HK-2 (cell line): ENCODE results near the gene GABRG3.

Experiments used
- DNase-seq: peaks from one replicate; pipeline ENCODE4 v3.0.0-alpha.2; 2018; ENCODE audit not compliant: unreplicated experiment

Gene GABRG3

GRCh38 chr15:27499719-27500118 is 528.7 kb downstream of the GABRG3 start:
- no peak for DNase-seq

GRCh38 chr15:27500206-27500605 is 529.2 kb downstream of the GABRG3 start:
- no peak for DNase-seq

- no peak for DNase-seq
Measured at GRCh38 chr15:27506752-27507151, 535.8 kb downstream of the GABRG3 start.

DNA sequence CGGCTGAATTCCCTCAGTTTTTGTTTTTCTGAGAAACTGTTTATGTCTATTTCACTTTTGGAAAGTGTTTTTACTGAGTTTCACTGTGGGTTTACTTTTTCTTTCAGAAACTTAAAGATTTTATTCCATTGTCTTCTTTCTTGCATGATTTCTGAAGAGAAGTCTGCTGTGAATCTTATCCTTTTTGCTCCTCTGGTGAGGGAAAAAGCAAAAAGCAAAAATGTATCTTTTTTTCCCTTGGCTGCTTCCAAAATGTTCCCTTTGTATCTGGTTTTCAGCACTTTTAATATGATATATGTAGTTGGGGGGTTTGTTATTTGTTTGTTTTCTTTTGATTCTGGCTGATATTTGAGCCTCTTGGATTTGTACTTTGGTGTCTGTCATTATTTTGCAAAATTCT is 538.0 kb downstream of the GABRG3 start:
- no peak for DNase-seq

DNA sequence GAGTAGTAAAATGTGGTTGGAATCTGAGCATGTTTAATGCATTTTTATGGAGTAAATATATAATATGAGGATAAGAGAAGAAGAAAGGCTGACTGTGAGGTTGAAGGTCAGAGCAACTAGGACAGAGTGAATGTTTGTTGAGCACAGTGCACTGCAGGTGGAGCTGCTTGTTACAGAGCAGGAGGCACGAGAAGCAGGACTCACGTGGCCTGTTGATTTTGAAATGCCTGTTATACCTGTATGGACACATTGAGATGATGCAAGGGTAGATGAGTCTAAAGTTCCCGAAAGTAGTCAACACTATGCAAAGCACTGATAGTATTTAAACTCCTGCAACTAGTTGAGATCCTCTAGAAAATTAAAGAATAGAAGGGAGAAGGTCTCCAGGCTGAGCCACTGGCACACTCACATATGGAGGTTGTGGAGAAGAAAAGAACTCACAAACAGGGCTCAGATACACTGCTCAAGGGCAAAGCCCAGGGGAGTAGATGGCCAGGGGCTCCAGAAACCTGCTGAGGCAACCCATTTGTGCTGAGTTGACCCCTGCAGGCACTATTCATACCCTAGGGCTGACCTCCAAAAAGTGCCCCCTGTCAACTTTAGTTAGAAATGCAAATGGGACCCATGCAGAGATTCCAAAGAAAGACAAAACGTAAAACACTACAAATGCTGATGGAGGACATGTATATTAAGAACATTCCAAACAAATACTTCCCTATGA is 541.5 kb downstream of the GABRG3 start:
- no peak for DNase-seq

DNA sequence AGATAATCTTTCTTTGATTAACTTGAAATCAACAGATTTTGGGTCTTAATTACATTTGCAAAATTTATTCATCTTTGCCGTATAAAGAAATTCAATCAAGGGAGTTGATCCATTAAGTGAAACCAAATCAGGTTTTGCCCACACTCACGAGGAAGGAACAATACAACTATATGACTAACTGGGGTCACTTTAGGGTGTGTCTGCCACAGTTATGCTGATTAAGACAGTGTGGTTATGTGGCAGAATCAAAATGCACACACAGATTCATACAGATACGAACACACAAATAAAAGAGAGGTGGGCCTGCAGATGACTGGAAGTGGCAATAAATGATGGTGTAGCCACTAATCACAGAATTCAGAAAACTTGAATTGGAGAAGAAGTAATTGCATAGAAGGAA is 543.5 kb downstream of the GABRG3 start:
- DNase-seq, result no peak

GRCh38 chr15:27527490-27528067 is 556.6 kb downstream of the GABRG3 start:
- no peak for DNase-seq

DNA sequence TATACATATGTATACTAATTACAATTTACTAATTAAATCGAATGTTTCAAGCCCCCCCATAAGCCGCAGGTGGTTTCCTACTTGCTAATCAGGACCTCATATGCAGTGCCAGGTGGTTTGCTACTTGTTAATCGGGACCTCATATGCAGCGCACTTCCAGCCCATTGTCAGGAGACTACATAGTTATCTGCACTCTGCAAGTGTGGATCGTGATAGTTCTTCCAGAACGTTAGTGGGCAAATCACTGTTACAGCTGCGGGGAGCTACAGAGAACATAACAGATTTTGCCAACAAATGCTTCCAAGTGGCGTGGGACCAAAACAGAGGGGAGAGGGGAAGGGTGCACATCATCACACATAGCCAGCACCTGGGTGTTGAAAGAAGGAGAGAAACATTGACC is 558.4 kb downstream of the GABRG3 start:
- DNase-seq, result no peak

DNA sequence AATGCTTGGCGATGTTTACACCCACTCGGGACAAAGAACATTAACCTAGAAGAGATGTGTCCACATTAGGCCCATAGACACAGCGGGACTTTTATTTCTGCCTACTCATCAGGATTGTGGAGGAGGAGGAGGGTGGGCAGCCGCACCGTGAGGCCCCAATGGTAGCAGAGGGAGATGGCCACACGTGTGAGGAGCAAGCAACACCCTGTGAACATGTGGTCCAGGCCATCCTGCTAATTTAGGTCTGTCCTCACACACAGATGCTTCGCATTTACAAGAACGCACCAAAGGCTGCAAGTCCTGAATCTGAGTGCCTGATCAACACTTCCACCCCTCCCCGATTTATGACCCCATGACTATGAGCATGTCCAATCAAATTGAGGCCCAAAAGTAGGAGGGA is 560.0 kb downstream of the GABRG3 start:
- no peak for DNase-seq

DNA sequence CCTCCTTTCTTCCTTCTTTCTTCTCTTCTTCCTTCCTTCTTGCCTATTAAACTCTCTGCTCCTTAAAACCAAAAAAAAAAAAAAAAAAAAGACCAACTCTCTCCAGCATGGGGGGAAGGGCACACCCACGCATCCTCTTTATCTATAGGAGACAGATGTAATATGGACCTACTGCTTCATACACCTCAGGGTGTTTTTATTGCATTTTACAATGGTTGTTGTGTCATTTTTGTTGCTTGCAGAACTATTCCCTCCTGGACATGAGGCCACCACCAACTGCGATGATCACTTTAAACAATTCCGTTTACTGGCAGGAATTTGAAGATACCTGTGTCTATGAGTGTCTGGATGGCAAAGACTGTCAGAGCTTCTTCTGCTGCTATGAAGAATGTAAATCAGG is 561.4 kb downstream of the GABRG3 start:
- no peak for DNase-seq

DNA sequence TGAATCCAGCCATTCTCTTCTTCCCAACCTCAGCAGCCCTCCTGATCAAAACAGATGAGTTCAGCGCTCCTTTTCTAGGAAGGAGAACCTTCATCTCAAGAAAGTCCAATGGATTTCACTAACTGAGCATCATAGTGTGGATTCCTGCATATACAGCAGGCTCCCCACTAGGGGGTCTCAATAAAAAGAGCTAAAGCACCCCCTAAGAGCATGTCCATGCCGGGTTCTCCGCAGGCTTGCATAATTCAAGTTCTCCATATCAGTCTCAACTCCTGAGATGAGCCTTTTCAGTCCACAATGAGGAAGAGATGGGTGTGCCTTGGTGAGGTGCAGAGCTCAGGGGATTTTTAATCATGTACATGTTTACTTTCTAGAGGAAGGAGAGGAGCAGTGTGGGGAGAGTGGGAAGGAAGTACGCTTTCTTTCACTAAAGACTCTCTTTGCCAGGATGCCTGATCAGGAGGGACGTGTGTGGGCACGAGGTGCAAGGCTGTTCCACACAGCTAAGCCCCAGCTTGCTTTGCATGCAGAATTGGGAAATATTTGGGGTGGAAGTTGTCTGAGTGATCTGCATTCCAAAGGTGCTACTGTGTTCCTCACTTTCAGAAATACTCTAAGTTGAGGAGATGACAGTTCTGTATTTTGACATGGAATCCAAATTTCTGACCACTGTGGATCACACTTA is 564.6 kb downstream of the GABRG3 start:
- DNase-seq, result no peak

- DNase-seq, result no peak
Measured at GRCh38 chr15:27538325-27538724, 567.3 kb downstream of the GABRG3 start.

- no peak for DNase-seq
Measured at GRCh38 chr15:27541581-27541980, 570.6 kb downstream of the GABRG3 start.

DNA sequence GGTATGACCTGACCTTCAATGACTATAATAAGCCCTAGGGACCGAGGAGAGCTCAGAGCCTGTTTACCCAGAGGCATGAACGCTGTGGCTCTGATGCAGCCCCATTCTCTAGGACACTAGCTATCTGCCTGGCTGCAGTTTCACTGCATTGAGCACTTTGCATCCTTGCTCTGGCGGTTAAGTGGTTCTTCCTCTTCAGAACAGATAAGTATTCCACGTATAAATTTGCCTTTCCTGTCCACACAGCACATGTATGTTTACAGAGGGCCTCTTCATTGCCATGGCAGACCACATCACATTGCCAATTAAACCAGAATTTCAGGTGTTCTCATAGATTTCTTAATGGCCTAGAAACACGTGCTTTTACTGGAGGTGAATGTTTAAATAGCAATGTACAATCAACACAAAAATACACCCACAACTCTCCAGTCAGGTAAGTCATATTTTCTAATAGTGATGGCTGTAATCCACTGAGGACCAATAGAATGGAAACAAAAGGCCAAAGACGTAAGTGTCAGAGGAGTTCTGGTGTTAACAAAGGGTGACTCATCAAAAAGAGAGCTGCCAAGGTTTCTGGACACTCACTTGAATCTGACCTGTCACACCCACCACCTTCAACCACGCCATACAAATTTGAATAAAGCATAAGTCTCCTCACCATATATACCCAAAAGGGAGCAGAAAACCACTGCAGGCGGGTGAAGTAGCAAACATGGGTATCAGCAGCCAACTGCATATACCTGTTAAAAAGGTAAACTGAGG is 574.7 kb downstream of the GABRG3 start:
- DNase-seq, result no peak

GRCh38 chr15:27549746-27550145 is 578.8 kb downstream of the GABRG3 start:
- DNase-seq, result no peak

- DNase-seq, result no peak
Measured at GRCh38 chr15:27550635-27551034, 579.7 kb downstream of the GABRG3 start.

DNA sequence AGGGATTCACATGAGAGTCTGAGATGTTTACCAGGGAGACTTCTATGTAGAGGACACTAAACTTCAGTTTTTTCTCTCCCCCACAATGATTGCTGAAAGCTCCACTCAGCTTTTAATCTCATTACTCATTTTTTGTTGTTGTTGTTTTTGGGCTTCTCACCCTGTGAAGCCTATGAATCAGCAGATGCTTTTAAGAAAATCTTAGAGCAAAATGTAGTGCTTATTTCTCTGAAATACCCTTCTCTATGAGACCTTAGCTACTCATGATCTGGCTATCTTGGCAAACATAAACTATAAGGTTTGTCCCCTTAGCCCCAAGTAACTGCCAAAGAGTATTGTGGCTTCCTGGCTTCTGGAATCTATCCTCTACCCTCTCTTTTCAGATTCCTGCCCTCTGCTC is 590.8 kb downstream of the GABRG3 start:
- no peak for DNase-seq

DNA sequence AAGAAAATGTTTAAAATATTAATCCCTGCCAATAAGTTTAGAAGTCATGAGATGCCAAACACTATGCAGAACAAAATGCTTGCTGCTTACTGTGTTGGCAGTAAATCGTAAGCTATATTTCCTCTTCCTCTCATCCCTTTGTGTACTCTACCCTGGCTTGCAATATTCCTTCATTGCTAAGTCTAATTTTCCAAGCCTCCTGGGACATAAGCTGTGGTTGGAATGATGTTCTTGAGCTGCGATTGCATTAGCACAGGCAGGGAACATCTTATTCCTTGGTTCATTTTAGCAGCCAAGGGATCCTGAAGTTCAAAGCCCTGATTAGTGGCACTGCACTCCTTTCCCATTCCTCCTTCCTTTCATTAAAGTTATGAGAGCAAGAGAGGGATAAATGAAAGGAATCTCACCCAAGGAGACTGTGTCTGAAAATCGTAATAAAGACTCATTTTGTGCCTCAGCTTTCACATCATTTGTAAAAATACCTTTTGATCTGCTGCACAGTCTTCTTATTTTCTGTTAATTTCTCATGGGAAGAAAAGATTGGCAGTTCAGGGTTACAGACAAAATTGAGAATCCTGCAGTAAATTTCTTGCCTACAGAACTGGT is 592.9 kb downstream of the GABRG3 start:
- DNase-seq, result no peak

DNA sequence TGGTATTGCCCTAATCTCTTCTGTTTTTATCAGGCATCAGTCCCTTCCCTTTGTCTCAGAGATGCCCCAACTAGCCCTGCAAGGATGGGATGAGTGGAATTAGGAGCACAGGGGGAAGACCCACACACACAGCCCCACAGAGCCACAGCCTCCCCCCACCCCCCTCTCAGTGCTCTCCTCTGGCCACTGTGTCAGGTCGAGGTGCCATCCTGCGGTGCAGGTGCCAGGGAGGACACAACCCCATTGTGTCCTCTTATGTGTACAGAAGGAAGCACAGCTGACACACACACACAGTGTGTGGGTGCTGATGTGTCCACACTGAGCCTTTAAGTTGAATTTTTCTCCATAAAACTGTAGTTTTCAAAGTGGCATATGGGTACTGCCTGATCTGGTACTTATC is 593.7 kb downstream of the GABRG3 start:
- no peak for DNase-seq

GRCh38 chr15:27570746-27571145 is 599.8 kb downstream of the GABRG3 start:
- no peak for DNase-seq

- DNase-seq, result no peak
Measured at GRCh38 chr15:27573805-27574485, 603.0 kb downstream of the GABRG3 start.
